NCI-H146 treated with DMSO at 0.1 percent for 48 hours (cell line): ENCODE results near the gene PHTF2.

ENCODE experiments used
- DNase-seq: peaks from one replicate; lab custom pipeline; 2025; ENCODE audit not compliant: unreplicated experiment; lab: John Stamatoyannopoulos, UW

PHTF2 gene

DNA sequence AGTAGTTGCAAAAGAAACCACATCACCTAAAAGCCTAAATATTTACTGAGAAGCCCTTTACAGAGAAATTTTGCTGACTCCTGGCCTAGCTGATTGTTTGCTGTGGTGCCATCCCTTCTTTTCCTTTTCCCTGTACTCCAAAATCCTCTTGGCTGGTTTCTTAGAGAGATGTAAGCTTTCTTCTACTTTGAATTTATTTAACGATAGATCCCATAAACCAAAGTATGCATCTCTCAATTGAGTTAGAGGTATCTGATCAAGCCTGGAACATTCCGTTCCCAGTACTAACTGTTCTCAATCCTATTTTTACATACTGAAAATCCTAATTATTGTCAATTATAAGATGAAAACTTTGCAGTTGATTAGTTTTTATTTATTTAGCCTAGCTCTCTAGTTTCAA, 6.6 kb upstream of the PHTF2 start:
- DNase-seq = no peak

DNA sequence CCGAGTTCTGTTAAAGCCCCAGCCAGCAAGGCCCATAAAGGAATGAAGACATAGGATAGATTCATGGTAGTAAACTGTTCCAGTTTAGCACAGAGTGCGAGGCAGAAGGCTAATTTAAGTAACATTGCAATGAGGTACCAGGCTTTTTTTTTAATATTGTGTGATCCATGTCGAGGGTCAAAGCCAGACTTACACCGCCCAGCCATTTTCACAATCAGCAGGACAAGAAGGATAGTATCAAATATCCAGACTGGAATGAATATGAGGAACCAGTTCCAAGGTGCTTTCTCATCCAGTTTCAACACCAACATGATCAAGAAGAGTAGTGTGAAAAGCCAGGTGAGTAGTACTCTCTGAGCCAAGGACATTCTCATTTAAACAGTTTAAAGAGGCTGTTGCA, 4.6 kb upstream of the PHTF2 start:
- DNase-seq = no peak

DNA sequence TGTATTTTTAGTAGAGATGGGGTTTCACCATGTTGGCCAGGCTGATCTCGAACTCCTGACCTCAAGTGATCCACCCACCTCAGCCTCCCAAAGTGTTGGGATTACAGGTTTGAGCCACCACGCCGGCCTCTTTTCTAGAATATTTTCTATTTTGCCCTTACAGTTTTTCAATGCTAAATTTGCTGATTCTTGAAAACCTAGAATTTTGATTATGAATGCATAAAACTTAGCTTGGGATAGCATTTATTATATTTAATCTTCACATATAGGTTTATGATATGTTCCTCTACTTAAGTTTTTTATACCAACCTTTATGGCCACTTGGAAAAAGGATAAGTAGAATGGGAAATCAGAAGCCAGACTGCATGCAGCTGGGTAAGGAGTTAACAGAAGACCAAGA, 2.5 kb upstream of the PHTF2 start:
- DNase-seq = no peak

DNA sequence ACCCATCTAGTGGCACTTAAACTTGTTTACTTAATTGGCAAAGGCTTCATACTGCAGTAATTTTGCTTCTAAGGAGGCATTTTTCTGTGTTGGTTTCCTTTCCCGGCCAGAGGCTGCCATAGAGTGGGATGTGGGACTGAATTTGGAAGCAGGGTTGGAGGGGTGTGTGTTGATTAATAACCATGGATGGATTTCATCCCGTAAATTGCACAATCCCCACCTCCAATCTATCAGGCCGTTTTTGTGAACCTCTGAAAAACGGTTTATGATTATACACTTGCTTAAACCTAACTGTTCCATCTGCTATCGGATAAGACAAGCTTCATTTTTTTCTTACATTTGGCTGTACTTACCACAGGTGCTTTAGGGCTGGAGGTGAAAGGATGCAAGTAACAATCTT, 1.6 kb upstream of the PHTF2 start:
- no peak for DNase-seq

DNA sequence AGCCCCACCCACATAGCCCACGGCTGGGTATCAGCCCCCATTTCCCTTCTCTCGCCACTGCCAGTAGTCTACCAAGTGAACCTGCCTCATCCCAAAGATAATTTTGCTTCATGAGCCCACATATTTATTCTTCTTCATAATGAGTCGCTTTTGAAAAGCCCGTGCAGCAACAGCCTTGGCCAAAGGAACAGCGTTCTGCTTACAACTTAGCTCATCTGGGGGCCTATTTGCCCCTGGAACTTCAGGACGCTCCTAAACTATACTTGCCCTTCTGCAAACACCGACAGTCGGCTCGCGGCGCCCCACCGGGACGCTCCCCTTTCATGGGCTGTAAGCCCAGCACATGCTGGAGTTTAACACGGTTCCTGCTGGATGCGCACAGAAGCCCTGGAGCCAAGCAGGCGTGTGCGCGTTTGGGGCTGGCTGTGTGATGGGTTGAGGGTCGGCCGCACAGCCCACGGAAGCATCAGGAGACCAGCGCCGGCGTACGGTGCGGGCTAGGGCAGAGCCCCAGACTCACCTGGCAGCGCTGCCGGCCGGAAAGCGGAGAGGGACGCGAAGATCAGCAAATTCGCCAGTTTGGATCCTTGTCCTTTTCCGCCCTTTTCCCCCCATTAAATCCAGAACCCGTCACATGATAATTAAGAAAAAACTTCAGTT, 709 bp upstream of the PHTF2 start:
- no peak for DNase-seq

DNA sequence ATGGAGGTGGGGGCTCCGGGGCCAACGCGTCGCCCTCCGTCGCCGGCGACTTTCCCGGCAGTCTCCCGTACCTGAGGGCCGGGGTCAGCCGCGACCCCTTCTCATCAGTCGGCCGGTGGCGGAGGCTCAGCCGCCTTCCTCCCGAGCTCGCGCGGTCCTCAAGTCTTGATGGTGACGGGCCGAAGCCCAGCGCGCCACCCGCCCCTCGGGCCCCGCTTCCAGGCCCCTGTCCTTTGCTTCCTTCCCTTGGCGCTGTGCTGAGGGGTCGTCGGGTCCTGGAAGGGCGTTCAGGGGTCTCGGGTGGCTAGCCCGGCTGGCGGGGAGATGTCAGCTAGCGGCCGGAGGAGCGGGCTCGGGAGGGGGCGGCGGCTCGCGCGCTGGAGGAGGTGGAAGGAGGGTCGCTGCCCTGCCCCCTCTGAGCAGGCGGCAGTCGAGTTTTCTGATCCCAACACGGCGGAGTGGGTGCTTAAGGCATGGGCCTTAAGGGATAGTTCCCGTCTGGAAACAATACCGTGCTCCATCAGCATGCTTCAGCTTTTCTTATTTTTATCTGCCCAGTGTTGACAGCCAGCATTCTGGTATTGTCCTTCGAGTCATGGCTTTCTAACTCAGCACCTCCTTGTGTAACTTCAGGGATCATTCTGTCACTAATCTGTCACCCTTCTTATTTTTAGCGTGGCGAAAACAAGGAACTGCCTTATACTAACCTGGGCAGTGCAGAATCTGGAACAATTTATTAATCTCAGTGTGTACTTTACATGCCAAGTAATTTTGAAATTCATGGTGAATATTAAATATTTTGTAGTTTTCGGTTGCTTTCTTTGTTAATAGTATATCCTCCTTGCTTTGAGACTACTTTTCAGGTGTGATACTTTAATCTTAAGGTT, 748 bp downstream of the PHTF2 start:
- DNase-seq = no peak

DNA sequence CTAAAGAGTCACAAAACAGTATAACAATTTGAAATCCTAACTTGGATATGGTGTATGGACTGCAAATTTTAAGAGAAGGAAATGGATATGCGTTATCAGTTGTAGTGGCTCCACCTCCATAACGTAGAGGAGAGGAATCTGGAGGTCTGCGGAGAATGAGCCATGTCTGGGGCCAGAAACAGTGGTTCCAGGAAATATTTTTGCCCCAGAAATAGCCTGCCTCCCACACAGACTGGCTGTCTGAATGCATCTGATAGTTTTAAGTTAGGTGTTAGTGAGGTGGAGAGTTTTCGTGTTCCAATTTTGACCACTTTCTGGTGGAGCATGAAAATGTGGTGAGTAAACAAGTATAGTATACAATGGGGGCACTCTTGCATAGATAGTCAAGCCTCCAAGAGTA, 1.6 kb downstream of the PHTF2 start:
- no peak for DNase-seq

DNA sequence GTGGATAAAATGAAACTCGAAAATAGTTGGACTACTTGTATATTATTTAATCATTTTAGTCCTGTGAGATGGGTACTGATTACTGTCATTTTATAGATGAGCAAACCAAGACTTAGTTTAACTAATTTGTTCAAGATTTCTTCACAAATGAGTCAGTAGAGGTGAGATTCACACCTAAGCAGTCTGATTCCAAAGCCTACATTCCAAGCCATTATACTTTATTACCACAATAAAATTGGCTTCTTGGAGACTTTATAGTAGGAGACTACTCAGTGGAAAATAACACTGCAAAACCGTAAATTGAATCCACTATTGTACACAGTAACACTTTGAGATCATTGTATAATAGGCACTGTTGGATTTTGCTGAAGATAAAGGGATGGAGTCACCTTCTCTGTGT, 2.2 kb downstream of the PHTF2 start:
- no peak for DNase-seq

DNA sequence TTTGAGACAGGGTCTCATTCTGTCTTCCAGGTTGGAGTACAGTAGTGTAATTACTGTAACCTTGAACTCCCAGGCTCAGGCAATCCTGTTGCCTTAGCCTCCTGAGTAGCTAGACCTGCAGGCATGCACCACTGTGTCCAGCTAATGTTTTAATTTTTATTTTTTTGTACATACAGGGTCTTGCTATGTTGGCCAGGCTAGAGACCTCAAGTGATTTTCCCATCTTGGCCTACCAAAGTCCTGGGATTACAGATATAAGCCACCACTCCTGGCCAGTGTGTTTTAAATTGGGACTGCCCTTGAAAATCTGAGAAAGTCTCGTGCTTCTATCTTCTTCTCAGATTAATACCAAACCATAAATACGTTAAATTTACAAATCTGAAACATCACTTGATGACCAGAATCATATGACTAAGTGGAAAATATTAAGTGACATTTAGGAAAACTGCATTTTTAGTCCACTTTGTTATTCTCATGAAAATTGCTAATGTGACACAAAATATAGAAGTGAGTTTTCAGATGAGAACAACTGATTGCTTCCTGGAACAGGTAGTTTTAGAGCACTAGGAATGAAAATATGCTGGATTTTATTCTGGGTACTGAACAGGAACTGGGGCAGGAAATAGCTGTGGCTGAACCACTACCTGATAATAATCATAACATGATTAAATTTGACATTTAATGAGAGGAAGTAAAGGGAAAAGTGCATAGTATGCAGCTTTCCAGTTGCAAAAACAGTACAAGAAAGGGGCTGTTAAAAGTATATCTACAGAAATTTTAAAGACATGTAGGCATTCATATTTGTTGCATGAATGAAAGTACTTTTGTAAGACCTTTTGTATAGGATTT, 4.2 kb downstream of the PHTF2 start:
- no peak for DNase-seq

DNA sequence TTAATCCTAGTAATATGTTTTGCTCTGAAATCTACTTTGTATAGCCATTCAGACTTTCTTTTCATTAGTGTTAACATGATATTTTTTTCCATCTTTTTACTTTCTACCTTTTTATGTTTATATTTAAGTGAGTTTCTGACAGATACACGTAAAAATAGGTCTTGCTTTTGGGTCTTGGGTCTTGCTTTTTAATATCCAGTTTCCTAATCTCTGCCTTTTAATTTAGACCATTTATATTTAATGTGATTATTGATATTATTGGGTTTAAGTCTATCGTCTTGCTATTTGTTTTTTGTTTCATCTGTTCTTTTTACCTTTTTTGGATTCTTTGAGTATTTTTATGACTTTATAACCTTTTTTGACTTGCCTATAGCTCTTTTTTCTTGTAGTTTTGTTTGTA, 7.9 kb downstream of the PHTF2 start:
- no peak for DNase-seq

DNA sequence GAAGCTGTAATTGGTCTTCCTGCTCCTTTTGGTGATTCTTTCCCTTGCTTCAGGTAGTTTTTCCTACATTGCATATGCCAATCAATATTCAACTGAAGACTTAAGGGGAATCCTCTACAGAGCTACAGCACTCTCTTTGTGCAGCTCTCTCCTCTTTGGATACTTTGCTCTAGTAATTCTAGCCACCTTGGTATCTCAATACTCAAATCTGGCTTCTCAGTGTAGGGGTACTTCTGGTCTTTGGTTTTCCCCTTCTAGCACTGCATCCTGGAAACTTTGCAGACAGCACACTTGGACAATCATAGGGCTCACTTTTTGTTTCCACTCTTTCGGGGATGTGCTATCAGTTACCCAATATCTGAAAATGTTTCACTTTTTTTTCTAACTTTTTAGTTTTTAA, 9.9 kb downstream of the PHTF2 start:
- no peak for DNase-seq

DNA sequence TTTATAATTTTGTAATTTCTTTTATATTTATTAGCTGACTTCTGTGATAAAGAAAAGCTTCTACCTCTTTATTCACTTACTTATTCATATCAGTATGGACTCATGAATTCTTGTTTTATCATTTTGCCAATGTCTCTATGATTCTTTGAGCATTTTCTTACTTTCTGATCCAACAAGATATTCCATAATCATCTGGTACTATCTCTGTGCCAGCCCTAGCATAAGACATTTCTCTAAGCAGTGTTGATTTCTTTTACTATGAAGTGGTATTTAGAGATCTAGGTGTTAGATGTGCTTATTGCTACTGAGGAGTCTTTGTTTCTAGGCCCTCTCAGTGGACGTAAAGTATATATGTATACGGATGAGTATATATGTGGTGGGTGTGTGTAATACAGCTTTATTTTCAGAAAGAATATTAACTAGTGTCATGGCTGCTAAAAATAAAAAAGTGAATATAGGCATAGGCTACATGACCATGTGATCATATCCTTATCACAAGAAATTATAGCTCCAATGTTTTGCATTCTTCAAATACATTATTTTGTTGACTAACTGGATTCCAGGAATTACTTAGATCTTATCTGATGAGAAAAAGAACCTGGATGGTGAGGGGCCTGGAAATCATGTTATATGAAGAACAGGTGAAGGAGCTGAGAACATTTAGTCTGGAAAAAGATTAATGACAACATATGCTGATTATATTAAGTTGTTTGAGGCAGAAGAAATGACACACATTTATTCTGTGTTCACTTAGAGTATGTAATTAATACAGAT, 13.1 kb downstream of the PHTF2 start:
- no peak for DNase-seq

DNA sequence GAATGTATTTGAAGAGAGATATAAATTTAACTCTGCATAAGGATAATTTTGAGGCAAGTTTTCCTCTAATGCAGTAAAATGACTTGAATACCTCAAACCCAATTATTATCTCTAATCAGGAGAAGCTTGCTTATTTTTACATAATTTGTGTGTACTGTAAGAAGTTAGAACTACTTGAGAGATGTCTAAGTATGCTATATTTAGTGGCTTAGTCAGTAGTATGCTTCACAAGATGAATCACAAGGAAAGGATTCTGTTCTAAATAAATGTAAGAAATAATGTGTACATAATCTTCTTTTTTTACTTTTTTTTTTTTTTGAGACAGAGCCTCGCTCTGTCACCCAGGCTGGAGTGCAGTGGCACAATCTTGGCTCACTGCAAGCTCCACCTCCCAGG, 13.7 kb downstream of the PHTF2 start:
- no peak for DNase-seq

DNA sequence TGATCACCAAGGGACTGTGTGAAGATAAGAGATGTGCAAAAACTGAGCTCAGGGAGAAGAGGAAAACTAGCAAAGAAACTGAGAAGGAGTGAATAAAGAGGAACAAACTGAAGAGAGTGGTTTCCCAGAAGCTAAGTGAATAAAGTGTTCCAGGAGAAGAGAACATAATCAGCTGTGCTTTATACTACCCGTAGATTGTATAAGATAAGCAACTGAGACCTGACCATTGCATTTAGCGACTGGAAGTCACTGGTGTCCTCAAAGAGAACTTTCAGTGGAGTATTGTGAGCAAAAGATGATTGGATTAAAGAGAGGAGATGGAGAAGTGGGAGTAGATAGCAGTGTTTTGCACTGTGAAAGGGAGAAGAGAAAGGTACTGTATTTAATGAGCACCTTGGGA, 14.6 kb downstream of the PHTF2 start:
- DNase-seq = no peak

DNA sequence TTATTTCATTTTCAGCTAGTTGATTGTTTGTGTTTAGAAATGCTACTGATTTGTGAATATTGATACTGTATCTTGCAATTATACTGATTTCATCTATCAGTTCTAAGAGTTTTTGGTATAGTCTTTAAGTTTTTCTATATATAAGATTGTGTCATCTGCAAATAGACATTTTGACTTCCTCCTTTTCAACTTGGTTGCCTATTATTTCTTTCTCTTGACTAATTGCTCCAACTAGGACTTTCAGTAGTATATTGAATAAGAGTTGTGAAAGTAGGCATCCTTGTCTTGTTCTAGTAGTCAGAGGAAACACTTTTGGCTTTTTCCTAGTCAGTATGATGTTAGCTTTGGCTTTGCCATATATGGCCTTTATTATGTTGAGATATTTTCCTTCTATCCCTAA, 20.4 kb downstream of the PHTF2 start:
- DNase-seq = no peak

DNA sequence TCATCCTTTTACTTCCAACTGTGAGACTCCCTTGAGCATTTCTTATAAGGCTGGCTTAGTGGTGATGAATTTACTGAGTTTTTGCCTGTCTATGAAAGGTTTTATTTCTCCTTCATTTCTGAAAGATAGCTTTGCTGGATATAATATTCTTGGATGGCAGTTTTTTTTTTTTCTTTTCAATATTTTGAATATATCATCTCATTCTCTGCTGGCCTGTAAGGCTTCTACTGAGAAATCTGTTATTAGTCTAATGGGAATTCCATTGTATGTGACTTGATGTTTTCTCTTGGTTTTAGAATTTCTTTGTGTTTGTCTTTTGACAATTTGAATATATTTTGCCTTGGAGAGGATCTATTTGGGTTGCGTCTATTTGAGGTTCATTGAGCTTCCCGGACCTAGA, 22.4 kb downstream of the PHTF2 start:
- DNase-seq = no peak

DNA sequence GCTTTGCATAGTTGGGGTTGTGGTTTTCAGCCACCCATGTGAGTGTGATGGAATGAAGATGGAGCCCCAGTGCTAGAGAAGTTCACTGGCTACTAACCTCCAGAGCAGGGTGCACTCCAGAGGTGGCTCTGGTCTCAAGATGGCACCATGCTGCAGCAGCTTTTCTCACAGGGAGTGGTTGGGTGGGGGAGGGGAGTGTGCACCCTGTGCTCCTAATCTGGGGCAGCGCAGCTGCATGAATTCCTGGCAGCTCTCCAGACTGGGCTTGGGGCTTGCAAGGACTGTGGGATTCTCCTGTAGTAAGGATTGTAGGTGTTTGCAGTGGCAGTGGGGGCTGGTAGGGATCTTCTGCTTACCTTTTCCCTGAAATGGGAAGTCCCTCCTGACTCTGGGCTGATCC, 23.7 kb downstream of the PHTF2 start:
- no peak for DNase-seq

DNA sequence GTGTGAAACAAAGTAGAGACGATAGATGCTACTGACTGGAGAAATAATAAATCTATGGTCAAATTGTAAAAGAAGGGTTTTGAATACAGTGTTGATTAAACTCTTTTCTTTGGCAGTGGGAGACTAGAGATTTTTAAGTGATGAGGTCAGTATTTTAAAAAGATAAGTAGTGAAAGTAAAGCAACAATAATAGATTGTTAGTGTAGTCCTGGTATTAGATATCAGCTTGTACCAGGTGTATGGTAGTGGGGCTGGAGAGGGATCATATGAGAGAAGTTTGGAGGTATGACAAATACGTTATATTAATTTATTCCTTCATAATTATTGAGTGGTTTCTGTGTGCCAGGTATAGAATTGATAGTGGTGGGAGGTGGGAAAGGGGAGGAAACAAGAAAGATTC, 25.2 kb downstream of the PHTF2 start:
- DNase-seq = no peak

DNA sequence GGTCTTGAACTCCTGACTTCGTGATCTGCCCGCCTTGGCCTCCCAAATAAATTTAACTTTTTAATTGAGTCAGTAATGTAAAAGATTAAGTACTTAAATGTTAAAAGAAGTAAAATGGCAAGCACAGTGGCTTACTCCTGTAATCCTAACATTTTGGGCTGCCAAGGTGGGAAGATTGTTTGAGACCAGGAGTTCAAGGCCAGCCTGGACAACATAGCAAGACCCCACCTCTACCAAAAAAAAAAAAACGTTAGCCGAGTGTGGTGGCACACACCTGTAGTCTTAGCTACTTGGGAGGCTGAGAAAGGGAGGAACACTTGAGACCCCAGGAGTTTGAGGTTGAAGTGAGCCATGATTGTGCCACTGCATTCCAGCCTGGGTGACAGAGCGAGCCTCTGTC, 26.1 kb downstream of the PHTF2 start:
- DNase-seq = no peak

DNA sequence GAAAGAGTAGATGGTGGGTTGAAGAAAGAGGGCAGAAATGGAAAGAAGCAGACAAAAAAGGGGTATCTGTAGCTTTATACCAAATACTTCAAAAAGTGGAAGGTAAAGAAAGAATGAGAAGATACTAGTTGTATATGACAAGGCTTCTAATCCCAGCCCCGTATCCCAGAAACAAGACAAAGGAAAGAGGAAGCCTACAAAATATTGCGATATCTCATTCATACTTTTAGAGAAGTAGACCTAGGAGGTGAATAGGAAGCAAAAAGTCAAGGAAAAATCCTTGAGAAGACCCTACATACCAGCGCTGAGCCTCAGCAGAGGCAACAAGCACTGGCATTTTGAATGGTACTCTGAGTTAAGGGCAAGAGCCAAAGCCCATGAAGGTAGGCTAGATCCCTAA, 26.6 kb downstream of the PHTF2 start:
- DNase-seq = no peak

DNA sequence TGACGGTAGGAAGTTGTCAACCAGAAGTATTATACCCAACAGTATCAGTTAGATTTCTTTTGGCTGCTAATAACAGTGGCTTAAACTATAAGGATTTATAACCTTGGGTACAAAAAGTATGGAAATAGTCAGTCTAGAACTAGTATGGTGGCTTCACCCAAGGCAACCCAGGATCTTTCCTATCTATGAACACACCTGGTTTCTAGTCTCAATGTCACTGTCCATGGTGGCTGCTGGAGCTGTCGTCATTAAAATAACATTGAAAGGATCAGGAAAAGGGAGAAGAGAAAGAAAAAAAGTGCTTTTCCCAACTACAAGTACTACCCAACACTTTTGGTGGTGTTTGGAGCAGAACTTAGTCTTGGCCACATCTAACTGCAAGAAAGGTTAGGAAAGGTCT, 27.7 kb downstream of the PHTF2 start:
- no peak for DNase-seq
